Measurements from ENCODE around the gene HAVCR2.
"Not testable (repeated sequence)": the region's sequence is repeated elsewhere in the genome, so short reads cannot be mapped to it uniquely, and the experiment has no call there.

HAVCR2 gene

GRCh38 chr5:157088342-157088990 lies 20.4 kb downstream of the HAVCR2 start:
- no peak for DNase-seq (ENCODE audit: low read depth)

- no peak for DNase-seq (ENCODE audit: low read depth)
Observed at GRCh38 chr5:157086751-157087359, 22.0 kb downstream of the HAVCR2 start.

GRCh38 chr5:157085930-157086329 lies 22.9 kb downstream of the HAVCR2 start:
- DNase-seq (ENCODE audit: low read depth) = no peak

- no peak for DNase-seq (ENCODE audit: low read depth)
Observed at GRCh38 chr5:157080286-157080685, 28.6 kb downstream of the HAVCR2 start.

- DNase-seq (ENCODE audit: low read depth) = no peak
Observed at GRCh38 chr5:157076558-157076957, 32.3 kb downstream of the HAVCR2 start.

- no peak for DNase-seq (ENCODE audit: low read depth)
Observed at GRCh38 chr5:157072508-157072907, 36.3 kb downstream of the HAVCR2 start.

- DNase-seq (ENCODE audit: low read depth) = no peak
Observed at GRCh38 chr5:157069949-157070348, 38.9 kb downstream of the HAVCR2 start.

GRCh38 chr5:157068785-157069184 lies 40.1 kb downstream of the HAVCR2 start:
- no peak for DNase-seq (ENCODE audit: low read depth)

- no peak for DNase-seq (ENCODE audit: low read depth)
Observed at GRCh38 chr5:157068339-157068738, 40.5 kb downstream of the HAVCR2 start.

- DNase-seq (ENCODE audit: low read depth) = no peak
Observed at GRCh38 chr5:157067005-157067404, 41.8 kb downstream of the HAVCR2 start.

- DNase-seq (ENCODE audit: low read depth) = no peak
Observed at GRCh38 chr5:157066080-157066479, 42.8 kb downstream of the HAVCR2 start.

GRCh38 chr5:157063776-157064430 lies 44.9 kb downstream of the HAVCR2 start:
- no peak for DNase-seq (ENCODE audit: low read depth)

- no peak for DNase-seq (ENCODE audit: low read depth)
Observed at GRCh38 chr5:157059891-157060290, 49.0 kb downstream of the HAVCR2 start.

- DNase-seq (ENCODE audit: low read depth) = no peak
Observed at GRCh38 chr5:157059093-157059539, 49.7 kb downstream of the HAVCR2 start, which contains the start of gene HAVCR1. HAVCR1 (minus strand) TSS chr5:157059116; CDS start chr5:157057943, 1,173 bp downstream.

- no peak for DNase-seq (ENCODE audit: low read depth)
Observed at GRCh38 chr5:157057459-157058370, 51.1 kb downstream of the HAVCR2 start.

GRCh38 chr5:157056848-157057247 lies 52.0 kb downstream of the HAVCR2 start:
- DNase-seq (ENCODE audit: low read depth) = not testable (repeated sequence)

- DNase-seq (ENCODE audit: low read depth) = no peak
Observed at GRCh38 chr5:157051604-157052245, 57.1 kb downstream of the HAVCR2 start.

GRCh38 chr5:157050050-157050449 lies 58.8 kb downstream of the HAVCR2 start:
- DNase-seq (ENCODE audit: low read depth) = no peak

GRCh38 chr5:157049605-157050004 lies 59.2 kb downstream of the HAVCR2 start:
- no peak for DNase-seq (ENCODE audit: low read depth)

GRCh38 chr5:157047898-157048297 lies 60.9 kb downstream of the HAVCR2 start:
- DNase-seq (ENCODE audit: low read depth) = no peak

GRCh38 chr5:157047016-157047415 lies 61.8 kb downstream of the HAVCR2 start:
- DNase-seq (ENCODE audit: low read depth) = not testable (repeated sequence)

- no peak for DNase-seq (ENCODE audit: low read depth)
Observed at GRCh38 chr5:157046041-157046440, 62.8 kb downstream of the HAVCR2 start.
